Cerebellar nuclear complex (tissue), 1 donor: ENCODE data around the gene ADORA1.
A peak's percentile ranks its signal among the peaks of the same experiment; 100 is the strongest.

Experiments used
- DNase-seq, 2 experiments: peaks; one replicate each; lab custom pipeline; 2025; lab: John Stamatoyannopoulos, UW

The ADORA1 gene

DNA sequence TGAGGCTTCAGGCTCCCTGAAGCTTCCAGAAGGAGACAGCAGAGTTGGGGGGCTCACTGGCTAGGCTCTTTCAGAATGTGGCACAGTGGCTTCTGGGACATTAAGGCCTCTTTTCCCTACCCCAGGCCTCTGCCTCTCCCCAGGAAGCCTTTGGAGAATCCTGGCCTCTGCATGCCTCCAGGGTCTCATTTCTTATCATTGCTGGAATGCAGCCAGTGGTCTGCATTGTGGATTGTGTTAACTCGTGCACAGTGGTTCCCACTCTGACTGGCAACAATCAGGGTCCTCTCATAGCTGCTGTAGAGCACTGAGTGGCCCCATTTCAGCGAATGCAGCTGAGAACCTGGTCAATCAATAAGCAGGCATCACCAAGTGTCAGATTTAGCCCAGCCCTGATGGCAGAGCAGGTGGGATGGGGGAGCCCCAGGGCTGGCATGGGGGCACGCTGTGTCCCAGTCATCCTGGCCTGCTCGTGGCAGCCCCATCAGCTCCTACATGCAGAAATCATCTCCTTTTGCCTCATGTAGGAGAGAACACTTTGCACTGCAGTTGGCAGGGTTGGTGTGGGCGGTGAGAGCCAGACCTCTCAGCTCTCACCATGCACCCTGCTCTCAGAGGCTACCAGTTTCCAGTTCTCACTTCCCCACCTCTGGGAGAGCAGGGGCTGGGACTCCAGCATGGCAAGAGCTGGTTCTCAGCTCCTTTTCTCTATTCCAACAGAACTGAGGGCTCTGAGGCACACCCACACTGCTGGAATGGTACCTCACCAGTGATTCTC, 13.4 kb downstream of the ADORA1 start:
- DNase-seq = no peak

DNA sequence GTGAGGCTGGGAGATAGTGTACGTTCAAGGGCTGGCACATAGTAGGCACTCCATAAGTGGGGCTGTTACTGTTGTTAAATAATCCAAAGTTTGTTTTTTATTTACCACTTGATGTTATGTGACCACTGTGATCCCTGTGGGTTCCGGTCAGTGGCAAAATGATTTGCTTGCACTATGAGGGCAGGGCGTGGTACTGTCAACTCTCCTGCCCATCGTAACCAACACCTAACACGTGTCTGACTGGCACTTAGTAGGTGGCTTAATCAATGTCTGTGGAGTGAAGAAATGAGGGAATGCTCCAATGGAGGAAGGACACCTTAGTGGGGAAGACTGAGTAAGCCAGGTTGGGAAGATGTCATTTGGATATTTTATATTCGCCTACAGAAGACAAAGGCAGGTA, 14.6 kb downstream of the ADORA1 start:
- DNase-seq = no peak

DNA sequence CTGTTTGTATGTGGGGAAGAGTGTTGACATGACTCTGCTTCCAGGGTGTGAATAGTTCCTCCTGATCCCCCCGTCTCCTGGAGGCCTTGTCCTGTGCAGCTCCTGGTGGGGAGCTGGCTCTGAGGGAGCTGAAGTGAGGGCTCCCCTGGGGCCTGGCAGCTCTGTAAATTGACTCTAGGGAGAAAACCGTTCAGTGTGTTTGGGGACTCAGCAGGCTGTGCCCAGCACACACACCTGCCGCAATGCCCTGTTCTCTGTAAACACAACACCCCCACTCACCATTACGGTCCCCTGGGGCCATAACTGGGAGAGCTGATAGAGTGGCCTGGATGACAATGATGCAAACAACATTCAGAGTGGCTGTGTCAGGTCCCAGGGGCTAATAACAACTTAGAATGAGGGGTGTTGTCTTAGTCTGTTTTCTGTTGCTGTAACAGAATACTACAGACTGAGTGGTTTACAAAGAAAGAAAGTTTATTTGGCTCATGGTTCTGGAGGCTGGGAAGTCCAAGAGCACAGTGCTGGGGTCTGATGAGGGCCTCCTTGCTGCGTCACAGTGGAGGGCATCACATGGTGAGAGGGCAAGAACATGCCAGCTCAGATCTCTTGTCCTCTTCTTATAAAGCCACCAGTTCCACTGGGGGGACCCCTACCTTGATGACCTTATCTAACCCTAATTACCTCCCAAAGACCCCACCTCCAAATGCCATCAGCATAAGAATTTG, 15.3 kb downstream of the ADORA1 start:
- no peak for DNase-seq

DNA sequence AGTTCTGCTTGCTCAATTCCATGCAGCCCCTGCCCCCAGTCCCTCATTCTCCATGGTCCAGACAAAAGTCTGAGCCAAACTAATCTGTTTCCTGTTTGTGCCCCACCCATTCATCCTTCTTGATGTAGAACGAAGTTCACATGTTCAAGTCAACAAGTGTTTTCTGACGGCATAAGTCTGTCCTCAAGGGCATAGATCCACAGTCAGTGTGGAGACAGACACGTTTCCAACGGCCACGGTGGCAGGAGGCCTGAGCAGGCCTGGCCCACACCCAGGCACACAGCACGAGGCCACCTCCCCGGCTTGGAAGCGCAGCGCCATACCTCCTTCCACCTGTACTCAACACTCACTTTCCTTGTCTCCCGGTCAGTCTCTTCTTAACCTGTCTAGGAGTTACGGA, 16.1 kb downstream of the ADORA1 start:
- DNase-seq = no peak

DNA sequence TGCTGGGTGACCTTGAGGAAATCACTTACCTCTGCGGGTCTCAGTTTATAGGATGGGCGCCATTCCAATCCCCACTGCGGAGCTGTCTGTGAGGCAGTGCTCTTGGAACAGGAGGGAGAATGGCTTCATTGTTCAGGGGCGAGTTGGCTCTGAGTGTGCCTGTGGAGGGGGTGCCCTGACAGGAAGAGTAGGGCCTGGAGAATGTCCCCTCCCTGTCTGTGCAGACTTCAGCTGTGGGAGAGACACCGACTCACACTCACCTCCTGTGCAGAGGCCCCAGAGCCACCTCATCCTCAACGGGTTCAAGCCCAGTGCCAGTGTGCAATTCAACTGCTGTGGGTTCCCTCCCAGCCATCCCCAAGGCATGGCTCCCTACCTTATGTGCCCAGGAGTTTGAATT, 17.1 kb downstream of the ADORA1 start:
- no peak for DNase-seq

DNA sequence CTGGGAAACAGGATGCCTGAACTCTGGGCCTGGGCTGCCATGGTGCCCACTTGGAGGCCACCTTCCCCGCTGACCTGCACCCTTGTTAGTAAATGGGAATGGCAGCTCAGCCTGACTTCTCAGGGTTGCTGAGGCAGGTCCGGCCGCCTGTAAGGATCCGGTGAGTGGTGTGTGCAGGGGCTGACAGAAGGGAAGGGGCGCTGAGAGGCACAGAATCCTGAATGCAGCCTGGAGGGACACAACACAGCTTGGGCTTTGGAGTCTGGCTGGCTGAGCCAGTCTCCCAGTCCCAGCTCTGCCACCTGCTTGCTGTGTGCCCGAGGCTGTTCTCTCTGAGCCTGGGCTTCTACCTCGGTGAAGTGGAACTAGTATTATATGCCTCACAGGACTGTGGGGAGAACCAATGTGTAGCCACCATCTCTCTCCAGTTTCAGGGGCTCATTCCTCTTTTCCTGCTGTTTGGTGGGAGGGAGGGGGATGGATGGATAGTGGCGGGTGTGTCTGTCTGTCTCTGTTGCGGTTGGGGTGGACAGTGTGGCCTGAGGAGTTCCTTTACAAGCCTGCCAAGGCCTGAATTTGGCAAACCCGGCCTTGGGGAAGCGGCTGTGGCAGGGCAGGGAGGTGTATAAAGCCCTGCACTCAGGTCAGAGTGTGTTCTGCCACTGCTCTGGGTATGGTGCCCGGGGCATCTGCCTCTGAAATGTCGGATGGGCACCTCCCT, 18.0 kb downstream of the ADORA1 start:
- DNase-seq = no peak

DNA sequence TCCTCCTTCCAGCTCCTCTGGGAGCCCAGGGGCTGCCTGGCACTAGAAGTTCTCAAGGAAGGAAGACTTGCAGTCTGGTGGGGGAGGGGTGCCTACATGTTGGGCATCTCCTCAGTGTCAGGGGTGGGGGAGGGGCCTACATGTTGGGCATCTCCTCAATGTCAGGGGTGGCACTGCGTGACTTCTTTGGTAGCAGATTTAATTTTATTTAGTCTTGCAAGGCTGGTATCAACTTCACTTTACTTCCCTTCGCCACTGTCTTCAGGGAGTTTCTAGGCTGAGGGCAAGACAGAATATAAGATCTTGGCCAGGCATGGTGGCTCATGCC, 18.5 kb downstream of the ADORA1 start:
- no peak for DNase-seq

DNA sequence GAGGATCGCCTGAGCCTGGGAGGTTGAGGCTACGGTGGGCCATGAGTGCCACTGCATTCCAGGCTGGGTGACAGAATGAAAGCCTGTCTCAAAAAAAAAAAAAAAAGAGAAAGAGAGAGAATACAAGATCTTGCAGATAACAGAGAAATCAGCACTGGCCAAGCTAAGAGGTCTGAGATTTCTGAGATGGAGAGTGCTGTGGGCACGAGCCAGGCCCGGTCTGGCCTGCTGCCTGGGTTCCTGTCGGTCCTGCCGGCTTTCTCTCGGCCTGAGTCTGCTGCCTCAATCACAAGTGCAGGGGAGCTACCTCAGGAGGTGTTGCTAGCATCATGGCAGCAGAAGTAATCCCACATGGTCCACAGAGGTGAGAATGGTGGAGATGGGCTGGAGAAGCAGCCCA, 19.0 kb downstream of the ADORA1 start:
- peak in 1 of 2 experiments; percentile 48 for DNase-seq

DNA sequence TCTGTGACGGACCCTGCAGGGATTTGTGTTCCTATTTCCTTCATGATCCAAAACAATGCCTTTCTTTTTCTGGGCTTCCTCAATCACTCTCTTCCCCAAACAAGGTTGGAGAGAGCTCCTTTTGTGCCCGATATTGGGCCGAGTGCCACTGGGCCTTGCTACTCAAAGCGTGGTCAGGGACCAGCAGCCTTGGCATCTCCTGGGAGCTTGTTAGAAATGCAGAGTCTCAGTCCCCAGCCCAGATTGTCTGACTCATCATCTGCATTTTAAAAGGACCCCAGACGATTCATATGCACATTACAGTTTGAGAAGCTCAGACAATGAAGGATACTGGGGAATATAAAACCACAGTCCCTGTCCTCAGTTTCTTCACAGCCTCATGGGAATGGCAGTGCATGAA, 19.9 kb downstream of the ADORA1 start:
- no peak for DNase-seq

DNA sequence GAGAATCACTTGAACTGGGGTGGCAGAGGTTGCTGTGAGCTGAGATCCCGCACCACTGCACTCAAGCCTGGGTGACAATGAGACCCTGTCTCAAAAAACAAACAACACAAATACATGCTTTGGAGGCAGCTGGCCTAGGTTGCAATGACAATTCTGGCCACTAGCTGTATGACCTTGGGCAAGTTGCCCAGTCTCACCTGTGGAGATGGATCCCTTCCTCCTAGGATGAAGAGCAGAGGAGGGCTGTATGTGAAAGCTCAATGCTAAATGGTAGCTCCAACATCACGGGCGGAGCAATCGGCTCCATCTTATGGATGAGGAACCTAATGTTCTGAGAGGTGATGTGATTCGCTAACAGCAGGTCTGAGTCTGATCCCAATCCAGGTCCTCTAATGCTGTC, 20.6 kb downstream of the ADORA1 start:
- no peak for DNase-seq

DNA sequence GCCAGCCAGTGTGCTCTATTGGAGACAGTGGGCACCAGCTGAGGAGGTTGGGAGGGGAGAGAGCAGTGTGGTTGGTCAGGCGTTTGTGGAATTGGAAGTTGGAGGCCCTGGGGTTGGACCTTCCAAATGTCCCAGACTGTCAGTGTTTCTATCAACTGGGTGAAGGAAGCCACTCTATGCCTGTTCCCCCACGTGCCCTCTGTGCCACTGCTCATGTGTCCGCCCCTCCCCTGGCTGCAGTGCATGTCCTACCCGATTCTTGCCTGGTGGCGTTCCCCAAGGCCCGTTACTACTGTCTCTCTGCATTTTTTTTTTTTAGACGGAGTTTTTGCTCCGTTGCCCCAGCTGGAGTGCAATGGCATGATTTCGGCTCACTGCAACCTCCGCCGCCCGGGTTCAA, 21.1 kb downstream of the ADORA1 start:
- DNase-seq = no peak

DNA sequence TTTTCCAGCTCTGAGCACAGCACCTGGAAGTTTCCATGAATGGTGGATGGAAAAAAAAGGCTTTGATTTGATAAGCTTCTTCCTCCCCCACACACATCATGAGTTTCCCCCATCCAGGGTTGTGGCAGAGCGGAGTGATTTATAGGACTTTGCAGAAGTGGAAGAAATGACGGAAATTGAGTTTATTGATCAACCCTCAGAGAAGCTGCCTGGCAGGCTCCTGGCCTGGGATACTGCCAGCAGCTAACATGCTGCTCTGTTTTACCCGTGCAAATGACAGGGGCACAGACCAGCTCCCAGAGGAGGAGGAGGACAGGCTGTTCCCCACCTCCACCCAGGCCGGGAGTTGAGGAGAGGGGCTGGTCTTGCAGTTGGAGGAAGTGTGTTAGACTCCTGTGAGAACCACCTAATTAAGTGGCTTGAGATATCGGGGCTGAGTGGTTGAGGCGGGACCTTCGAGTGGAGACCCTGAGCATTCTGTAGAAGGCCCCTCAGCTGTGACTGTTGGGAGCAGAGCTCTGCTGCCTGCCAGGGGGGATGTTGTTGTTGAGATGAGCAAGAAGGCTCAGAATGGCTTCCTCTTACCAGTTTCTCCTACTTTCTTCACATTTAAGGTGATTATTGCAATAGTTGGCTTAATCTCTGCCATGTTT, 21.8 kb downstream of the ADORA1 start:
- no peak for DNase-seq

DNA sequence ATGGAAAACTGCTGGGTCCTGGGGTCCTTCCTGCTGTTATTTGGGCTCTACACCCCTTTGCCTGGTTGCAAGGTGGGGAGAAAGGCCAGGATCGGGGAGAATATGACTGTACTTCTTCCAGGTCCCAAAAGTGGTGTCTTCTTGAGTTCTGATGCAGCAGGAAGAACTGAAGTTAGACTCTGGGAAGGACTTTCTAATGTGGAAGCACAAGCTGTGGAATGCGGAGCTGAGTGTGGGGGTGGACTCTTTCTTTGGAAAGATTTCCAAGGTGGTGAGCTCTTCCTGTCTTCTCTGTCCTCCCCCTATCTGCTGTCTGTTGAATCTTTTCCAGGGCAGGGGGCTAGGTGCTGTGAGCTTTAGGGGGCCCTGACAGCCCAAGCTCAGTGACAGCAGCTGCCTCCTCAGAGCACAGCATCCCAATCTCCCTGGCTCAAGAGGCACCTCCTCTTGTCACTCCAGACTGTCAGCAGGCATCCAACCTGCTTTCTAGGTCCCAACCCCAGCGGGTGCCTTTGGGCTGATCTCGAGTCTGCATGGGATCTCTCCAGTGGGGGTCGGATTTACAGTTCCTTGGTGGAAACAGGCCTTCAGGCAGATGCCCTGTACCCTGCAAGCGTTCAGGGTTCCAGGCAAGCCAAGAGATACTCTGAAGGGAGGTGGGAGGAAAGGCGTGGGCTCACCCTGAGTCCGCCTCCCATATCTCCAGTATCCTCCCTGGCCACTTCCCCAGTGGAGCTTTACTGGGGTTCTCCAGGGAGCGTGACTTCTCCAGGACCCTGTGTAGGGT, 23.2 kb downstream of the ADORA1 start:
- no peak for DNase-seq

DNA sequence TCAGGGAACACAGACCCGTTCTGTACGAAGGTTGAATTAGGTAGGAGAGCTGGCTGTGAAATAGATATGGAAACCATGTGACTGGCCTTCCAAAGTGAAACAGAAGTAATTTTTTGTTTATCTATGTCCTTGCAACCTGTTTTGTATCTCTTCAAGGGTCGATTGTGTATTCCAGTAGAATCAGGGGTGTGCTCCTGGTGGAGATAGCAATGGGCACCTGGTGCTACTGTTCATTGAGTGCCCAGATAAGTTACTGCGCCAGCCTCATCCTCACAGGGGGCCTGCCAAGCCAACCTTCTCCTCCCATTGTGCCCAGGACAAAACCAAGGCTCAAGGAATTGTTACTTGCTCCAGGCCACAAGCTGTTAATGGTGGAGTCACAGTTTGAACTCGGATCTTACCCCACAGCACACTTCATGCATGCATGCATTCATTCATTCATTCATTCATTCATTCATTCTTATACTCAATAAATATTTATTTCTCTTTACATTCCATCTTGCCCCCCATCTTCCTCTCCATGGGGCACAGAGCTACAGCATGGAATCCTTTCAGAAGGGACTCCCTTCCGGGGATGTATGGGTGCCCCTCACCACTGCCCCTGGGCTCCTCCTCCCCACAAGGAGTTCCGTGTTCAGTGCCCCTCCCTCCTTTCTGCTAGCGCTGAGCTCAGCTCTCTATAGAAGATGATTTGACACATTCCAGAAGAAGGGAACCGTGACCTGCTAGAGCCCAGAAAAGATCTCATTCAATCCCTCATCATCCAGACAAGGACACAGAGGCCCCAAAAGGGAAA, 24.0 kb downstream of the ADORA1 start:
- no peak for DNase-seq

DNA sequence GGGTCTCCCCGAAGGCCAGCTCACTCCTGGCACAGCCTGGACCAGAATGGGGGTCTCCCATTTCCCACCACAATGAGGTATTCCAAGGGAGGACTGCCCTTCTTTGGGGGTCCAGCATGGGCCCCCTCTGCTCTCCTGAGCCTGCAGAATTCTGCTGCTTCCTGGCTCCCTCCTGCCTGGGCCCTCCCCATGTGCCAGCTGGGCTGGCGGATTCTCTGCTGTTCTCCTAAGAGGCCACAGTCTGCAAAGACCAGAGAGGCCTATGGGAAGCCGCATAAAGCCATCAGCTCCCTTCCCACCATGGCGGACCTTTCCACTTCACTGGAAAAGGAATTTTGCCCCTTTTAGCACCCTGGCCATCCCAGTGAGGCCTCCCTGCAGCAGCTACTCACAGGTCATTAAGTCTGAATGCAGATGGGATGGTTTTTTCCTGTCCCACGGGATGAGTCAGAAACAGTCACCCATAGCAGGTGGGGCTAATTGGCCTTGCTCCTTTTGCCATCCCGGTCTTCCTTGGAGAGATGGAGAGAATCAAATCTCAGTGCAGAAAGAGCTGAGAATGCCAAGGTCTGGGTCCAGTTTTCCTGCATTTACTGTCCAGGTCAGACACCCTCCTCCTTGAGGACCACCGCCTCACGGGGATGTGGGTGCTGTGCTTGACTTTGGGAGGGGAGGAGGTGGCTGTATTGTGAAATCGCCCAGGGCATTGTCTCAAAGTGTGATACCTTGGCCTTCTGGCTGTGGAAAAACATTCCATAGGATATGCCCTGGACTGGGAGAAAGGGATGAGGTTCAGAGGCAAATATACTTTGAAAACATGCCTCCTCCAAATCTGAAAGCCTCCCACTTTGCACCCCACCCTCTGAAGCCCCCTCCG, 24.9 kb downstream of the ADORA1 start:
- no peak for DNase-seq

DNA sequence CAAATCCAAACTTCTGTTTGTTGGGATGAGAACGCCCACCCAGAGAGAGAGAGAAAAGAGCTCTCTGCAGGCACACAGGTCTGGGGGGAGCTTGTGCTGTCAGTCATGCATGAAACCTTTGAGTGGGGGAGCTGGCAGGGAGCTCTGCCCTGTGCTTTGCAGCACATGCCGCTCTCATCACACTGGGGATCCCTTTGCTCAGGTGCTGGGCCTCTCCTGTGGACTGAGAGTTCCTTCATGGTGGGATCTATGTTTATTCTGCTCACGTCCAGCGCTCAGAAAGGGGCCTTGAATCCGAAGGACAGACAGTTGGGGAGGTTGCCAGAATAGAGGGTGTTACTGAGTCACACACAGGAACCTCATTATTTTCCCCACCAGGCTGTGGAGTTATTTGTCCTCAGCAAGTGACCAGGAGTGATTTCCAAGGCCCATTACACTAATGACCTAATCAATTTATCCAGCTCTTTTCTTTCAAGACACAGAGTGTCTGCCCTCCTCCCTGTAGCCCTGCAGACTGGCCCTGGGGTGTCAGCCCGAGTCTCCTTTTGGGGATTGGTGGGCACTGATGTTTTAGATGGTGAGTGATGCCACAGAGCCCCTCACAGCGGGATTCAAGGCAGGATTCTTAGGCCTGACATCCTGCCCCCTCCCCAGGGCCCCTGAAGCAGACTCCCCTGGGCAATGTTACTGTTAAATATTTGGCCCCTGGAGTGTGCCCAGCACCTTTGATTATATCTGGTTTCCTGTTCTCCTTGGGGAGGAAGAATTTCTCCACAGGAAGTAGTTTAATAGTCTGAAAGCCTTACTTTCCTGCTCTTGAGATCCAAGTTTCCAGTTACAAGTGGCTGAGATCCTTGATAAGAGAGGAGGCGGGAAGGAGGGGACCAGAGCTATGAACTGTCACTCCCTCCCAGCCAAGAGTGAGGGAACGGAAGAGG, 25.8 kb downstream of the ADORA1 start:
- DNase-seq = no peak

DNA sequence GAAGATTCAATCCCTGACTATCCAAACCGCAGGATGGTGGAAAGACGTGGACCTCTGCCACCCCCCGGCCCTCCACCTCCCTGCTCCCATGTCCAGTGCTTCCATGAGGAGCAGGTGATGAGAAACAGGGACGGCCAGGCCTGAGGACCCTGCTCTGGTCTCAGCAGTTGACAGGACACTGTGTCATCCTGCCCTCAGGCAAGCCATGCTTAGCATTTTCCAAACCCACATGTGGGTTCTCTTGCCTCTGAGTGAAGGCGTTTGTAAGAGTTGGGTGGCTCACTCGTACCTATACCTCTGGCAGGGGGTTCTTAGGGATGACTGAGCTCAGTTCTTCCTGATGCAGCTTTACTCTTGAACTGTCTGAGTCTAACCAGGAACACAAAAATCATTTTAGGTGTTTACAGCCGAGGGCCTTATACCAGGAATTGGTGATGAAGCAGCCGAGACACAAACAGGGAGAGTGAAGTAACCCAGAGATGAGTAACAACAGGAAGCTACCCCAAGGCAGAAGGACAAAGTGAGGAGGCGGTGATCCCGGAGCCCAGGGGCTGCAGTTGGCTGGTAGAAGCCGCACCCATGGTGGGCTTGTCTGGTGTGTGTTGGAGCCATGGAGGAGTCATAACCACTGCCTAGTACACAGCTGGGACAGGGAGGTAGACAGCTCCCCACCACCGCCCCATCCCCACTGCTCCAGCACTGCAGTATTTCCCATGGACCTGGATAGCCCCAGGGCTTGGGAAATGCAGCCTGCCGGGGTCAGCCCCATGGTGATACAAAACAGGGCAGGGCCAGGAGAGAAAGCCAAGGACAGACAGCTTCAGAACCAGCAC, 26.7 kb downstream of the ADORA1 start:
- DNase-seq = no peak

DNA sequence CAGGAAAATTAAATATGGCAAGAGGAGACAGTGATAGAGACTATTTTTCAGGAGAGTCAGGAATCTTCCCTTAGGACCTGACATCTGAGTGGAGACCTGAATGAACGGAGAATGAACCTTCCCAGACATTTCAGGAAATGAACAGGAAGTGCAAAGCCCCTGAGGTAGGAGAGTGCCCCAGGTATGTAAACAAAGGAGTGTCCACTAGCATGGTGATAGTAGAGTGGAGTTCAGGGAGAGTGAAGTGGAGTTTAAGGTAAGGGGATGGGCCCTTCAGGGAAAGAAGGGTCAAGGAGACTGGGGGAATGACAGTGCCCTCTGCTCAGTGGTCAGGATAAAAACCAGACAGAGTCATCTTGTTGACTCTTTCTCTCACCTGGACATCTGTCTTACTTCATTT, 28.8 kb downstream of the ADORA1 start:
- no peak for DNase-seq
